IPS DF 4.7 (cell line): ENCODE measurements around the gene LGALS3BP.

Experiments
- DNase-seq: peaks from one replicate; pipeline ENCODE4 v3.0.0-alpha.2; 2013; ENCODE audit warnings: low spot score; ENCODE audit errors: extremely low read depth

The LGALS3BP gene

GRCh38 chr17:78985395-78985794 is 5.7 kb upstream of the LGALS3BP start:
- DNase-seq: no peak

- no peak for DNase-seq
Measured at GRCh38 chr17:78981010-78981888, 1.5 kb upstream of the LGALS3BP start.

- DNase-seq: no peak
Measured at GRCh38 chr17:78980624-78980972, 875 bp upstream of the LGALS3BP start.

- DNase-seq: no peak
Measured at GRCh38 chr17:78977997-78978973, 1.4 kb downstream of the LGALS3BP start.

- no peak for DNase-seq
Measured at GRCh38 chr17:78977681-78977943, 2.1 kb downstream of the LGALS3BP start.

- DNase-seq: no peak
Measured at GRCh38 chr17:78976907-78977680, 2.6 kb downstream of the LGALS3BP start.

GRCh38 chr17:78974635-78975591 is 4.8 kb downstream of the LGALS3BP start:
- DNase-seq: no peak

GRCh38 chr17:78973792-78974520 is 5.8 kb downstream of the LGALS3BP start:
- no peak for DNase-seq

GRCh38 chr17:78973196-78973595 is 6.5 kb downstream of the LGALS3BP start:
- DNase-seq: no peak

GRCh38 chr17:78972507-78973105 is 7.1 kb downstream of the LGALS3BP start:
- no peak for DNase-seq

- DNase-seq: no peak
Measured at GRCh38 chr17:78971756-78972506, 7.8 kb downstream of the LGALS3BP start.

- DNase-seq: no peak
Measured at GRCh38 chr17:78970834-78971755, 8.6 kb downstream of the LGALS3BP start.

GRCh38 chr17:78969865-78970264 is 9.9 kb downstream of the LGALS3BP start:
- DNase-seq: no peak

- no peak for DNase-seq
Measured at GRCh38 chr17:78967782-78968362, 11.9 kb downstream of the LGALS3BP start.

- no peak for DNase-seq
Measured at GRCh38 chr17:78966910-78967600, 12.7 kb downstream of the LGALS3BP start.

- DNase-seq: no peak
Measured at GRCh38 chr17:78966123-78966813, 13.5 kb downstream of the LGALS3BP start.
